IPS-18c (cell line): Measurements from ENCODE around the gene CYB5D1.

ENCODE experiments used
- H3K4me3 ChIP-seq: 2 replicates; pipeline ENCODE4 v1.7.0; 2013; ENCODE audit warnings: low read depth, mild to moderate bottlenecking, low read length, moderate library complexity; ENCODE audit not compliant: insufficient read depth
- H3K9me3 ChIP-seq: one replicate; pipeline ENCODE4 v1.6.1; 2013; ENCODE audit warnings: mild to moderate bottlenecking, low read length, moderate library complexity; ENCODE audit not compliant: control insufficient read depth, insufficient read depth

The CYB5D1 gene

DNA sequence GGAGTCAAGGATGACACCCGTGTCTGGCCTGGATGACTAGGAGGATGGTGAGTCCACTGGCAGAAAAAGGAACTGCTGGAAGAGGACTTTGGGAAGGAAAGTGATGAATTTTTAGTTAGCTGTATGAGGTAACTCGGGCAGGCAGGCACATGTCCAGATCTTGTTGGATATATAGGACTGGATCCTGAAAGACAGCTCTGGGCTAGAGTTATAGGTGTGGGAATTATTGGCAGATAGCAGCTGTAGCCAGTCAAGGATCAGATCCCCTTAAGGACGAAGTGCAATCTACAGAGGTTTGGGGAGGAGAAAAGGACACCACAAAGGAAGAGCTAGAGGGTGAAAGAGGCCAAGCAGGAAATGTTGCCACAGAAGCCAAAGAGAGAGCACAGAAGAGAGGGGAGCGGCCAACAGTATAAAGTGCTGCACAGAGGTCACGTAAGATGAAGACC is 10.1 kb downstream of the CYB5D1 start:
- Histone ChIP-seq H3K9me3 (no peaks in the 10 kb centered on the region), H3K4me3 (no peak overlapping the region)

DNA sequence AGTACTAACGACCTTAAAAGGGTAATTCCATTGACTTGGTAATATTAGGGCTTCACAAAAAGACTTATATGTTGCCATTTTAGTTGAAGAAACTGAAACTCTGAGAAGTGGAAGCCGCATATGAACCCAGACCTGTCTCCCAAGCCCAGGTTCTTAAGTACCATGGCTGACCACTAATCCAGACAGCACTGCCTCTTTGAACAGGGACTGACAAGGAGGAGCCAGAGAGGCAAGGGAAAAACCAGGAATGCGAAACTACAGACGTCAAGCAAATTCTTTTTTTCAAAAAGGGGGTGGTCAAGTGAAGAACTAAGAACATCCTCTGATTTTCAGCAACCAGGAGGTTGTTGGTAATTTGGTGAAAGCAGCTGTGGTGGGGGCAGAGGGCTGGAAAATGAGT is 15.2 kb downstream of the CYB5D1 start:
- H3K4me3 ChIP-seq, result no peak overlapping the region
- no peaks in the 10 kb centered on the region for H3K9me3 ChIP-seq

DNA sequence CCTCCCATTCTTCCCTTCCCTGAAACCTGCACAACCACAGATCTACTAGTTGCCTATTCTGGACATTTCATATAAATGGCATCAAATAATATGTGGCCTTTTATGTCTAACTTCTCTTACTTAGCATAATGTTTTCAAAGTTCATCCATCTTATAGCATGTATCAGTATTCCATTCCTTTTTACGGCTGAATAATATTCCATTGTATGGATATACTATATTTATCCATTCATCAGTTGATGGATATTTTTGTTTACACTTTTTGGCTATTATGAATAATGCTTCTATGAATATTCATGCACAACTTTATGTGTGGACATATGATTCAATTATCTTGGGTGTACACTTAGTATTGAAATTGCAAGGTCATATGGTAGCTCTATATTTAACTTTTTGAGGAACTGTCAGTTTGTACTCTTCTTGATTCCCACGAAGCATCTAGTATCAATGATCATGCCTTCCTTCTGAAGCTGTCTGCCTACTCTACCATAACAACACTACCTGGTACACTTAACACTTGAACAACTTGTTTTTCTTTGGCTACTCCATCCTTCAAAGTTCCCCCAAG is 18.1 kb downstream of the CYB5D1 start:
- Histone ChIP-seq H3K4me3 (no peak overlapping the region), H3K9me3 (no peaks in the 10 kb centered on the region)

DNA sequence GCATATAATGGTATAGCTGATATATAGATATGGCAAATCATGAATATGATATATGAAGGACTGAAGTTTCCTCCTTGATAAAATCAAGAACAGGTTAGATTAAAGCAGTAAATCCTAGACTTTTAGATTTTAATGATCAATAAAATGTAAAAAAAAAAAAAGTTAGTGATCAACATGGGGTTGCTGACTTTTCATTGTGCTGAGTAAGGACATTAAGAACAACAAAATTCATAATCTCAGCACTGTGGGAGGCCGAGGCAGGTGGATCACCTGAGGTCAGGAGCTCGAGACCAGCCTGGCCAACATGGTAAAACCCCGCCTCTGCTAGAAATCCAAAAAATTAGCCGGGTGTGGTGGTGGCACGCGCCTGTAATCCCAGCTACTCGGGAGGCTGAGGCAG is 20.4 kb downstream of the CYB5D1 start:
- H3K4me3 ChIP-seq, result no peak overlapping the region

GRCh38 chr17:7880076-7880868 is 22.5 kb downstream of the CYB5D1 start:
- no peaks in the 10 kb centered on the region for H3K9me3 ChIP-seq
- H3K4me3 ChIP-seq, result no peak overlapping the region

More for the DNA sequence above, 20.4 kb downstream of the CYB5D1 start:
- no peaks in the 10 kb centered on the region for H3K9me3 ChIP-seq

- Histone ChIP-seq H3K9me3 (no peaks in the 10 kb centered on the region), H3K4me3 (no peak overlapping the region)
Measured at GRCh38 chr17:7881276-7882054, 23.7 kb downstream of the CYB5D1 start.

- Histone ChIP-seq H3K9me3 (no peaks in the 10 kb centered on the region), H3K4me3 (no peak overlapping the region)
Measured at GRCh38 chr17:7882068-7882467, 24.3 kb downstream of the CYB5D1 start.

DNA sequence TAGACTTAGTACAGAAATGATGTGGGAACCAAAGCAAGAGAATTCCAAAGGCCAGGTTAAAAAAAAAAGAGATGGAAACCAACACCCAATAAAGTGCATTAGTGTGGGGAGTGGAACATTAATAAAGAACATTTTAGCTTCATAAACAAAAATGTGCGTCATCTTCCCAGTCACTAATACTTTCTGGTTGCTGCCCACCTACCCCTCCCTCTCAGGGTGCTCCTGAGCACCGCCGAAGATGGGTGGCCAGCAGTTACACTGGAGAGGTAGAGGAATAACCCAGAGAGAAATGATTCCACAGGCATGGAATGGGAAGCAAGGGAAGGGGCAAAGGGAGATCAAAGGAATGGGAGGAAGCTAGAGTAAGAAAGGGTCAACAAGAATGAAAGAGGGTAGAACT is 24.8 kb downstream of the CYB5D1 start:
- Histone ChIP-seq H3K4me3 (no peak overlapping the region), H3K9me3 (no peaks in the 10 kb centered on the region)

GRCh38 chr17:7883781-7884386 is 26.1 kb downstream of the CYB5D1 start:
- no peak overlapping the region for H3K4me3 ChIP-seq
- no peaks in the 10 kb centered on the region for H3K9me3 ChIP-seq

- H3K4me3 ChIP-seq, result peak overlapping the region; percentile 77; the same call in 1 of the 2 replicates
- no peaks in the 10 kb centered on the region for H3K9me3 ChIP-seq
Measured at GRCh38 chr17:7884581-7885366, 27.0 kb downstream of the CYB5D1 start.

- H3K4me3 ChIP-seq, result peak overlapping the region; percentile 77
- H3K9me3 ChIP-seq, result no peaks in the 10 kb centered on the region
Measured at GRCh38 chr17:7885367-7886226, 27.8 kb downstream of the CYB5D1 start.

- Histone ChIP-seq H3K4me3 (peak overlapping the region; percentile 77), H3K9me3 (no peaks in the 10 kb centered on the region)
Measured at GRCh38 chr17:7886227-7887037, 28.6 kb downstream of the CYB5D1 start.

DNA sequence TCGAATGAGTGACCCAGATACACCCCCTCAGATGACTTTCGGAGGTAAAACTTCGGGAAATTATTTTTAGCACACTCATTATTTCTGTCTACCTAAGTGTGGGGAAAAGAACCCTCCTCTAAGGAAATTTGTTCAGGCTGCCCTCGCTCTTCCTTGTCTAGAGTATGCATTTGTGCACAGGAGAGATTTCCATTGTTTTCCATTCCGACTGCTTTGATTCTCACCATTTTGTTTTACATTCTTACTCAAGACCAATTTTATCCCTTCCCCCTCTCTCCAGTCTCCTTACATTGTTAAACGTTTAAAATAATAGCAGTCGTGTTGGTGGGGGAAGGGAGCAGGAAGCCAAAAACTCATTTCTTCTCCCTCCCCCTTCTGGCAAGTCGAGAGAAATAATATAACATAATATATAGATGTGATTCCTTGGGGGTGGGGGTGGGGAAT is 29.3 kb downstream of the CYB5D1 start:
- Histone ChIP-seq H3K4me3 (peak overlapping the region; percentile 77), H3K9me3 (no peaks in the 10 kb centered on the region)

GRCh38 chr17:7887482-7888183 is 29.8 kb downstream of the CYB5D1 start:
- peak overlapping the region; percentile 77 for H3K4me3 ChIP-seq
- no peaks in the 10 kb centered on the region for H3K9me3 ChIP-seq
